Stimulated activated CD8-positive, alpha-beta memory T cell treated with anti-CD3 and anti-CD28 coated beads, Interleukin-4, amount 100 ng/mL, for 24 hours (primary cell): ENCODE data around the gene PRIMA1.
"Not testable (repeated sequence)": the region's sequence is repeated elsewhere in the genome, so short reads cannot be mapped to it uniquely, and the experiment has no call there.

ENCODE experiments used
- DNase-seq: peaks from one replicate; pipeline ENCODE4 v3.0.0-alpha.2; 2020; ENCODE audit warnings: low read depth

PRIMA1 gene, protein sequence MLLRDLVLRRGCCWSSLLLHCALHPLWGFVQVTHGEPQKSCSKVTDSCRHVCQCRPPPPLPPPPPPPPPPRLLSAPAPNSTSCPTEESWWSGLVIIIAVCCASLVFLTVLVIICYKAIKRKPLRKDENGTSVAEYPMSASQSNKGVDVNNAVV

DNA sequence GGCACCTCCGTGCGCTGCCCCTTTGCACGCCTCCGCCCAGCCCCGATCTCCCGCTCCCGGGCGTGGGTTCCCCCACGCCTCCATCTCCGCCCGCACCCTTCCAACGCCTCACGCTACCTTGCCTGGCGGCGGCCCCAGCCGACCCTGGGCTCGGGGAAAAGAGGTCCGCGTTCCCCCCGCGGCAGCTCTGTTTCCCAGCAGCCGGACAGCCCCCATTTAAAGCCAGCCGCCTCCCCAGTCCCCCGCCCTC is at the start of gene PRIMA1:
TSS of gene PRIMA1 (minus strand) at position 193 of the 250 bp plus-strand sequence. CDS start 767 bp downstream, outside the sequence.
- no peak for DNase-seq

DNA sequence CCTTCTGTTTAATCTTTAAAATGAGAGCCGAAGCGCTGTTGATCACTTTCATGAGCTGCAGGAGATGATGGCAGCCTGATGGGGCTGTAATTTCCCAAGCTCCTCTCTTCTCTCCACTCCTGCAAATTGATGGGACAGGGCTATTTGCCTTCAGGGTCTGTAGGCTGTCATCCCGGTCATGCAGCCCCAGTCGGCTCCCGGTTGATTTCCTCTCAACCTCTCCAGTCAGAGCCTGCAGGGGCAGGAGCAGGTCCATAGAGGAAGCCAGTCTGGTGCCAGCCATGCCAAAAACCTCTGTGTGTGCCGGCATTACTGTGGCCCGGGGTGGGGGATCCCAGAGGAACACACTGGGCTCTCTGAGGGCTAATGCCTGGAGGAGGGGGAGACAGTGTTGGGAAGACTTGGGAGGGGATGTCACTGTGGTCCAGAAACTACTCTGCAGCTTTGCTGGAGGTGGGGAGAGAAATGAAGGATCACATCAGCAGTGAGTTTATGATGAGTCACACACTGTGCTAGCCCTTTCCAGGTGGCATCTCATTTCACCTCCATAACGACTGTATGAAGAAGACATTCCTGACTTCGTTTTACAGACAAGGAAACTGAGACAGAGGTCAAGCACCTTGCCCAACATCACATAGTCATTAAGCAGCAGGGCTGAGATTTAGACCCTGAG is 46.5 kb upstream of the PRIMA1 start:
- no peak for DNase-seq

DNA sequence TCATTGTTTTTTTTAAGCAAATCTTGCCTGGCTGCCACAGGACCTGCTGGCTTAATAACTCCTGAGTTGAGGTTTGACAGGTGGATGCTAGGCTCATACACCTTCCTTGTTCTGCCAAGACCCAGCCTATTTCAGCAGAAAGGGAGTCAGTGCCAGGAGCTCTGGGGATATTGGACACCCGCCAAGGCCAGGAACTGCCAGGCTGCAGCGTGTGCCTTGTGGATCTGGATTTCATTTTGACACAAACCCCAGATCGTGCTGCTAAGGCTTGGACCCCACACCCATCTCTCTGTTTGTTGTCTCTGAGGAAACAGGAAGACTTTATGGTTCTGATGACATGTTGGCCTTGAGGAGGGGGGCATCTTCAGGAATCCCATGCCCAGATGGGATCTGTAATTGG is 44.4 kb upstream of the PRIMA1 start:
- no peak for DNase-seq

DNA sequence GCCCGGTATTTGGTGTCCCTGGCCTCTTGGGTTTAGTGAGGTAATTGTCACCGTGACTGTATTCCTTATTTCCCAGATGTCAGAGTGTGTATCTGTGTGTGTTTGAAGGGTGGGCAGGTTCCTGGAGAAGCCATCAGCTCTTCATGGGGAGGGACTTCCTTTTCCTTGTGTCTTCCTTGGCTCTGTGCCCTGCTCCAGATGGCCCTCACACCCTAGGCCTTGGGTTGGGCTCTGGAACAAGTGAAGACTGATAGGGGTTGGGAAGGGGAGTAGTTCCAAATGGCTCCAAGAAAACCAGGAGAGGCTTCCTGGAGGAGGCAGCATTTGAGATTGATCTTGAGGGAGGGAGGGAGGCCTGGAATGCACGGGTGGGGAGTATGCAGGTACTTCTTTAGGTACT is 43.8 kb upstream of the PRIMA1 start:
- DNase-seq, result no peak

DNA sequence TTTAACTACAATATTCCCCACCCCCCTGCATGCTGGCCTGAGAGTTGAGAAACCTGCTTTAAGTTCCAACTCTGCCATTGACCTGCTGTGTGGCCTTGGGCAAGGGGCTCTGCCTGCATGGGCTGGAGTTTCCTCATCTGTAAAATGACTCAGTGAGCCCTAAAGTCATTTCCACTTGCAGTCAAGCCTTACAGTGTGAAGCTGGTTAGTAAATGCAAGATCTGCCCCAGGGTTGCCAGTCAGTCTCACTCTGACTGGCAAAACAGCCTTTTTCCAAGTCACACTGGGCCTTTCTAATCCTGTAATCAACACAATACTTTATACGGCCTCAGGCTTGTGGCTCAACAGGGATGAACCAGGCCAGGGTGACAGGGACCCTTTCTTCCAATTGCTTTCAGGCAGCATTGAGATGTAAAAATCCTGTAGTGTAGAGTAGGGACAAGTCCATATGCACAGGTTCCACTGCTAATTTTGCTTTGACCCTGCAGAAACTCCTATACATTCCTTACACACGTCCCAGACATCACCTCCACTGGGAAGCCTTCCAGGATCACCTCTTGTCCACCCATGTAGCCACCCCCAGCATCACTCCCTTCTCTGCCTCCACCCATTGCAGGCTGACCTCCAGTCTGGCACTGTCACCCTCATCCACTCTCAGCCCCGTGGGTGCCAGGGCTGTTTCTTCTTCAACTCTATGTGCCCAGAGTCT is 42.6 kb upstream of the PRIMA1 start:
- no peak for DNase-seq

DNA sequence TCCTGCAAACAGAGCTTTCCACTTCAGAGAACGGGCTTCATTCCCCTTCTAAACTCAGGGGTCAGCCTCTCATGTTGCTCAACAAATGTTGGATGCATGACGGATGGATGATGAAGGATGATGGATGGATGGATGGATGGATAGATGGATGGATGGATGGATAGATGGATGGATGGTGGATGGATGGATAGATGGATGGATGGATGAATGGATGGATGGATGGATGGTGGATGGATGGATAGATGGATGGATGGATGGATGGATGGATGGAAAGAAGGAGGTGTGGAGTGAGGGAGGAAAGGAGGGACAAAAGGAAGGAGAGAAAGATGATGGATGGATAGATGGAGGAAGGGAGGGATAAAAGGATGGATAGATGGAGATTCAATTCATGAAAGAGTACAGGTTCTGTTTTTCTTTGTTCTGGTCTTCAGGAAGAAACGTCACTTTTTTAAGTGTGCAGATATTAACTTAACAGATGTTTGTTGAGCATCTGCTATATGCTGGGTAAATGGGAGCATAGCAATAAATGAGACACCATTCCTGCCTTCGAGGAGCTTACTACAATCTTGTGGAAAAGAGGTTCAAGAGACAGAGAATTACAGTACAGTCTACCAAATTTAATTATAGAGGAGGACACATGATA is 41.7 kb upstream of the PRIMA1 start:
- DNase-seq, result no peak

DNA sequence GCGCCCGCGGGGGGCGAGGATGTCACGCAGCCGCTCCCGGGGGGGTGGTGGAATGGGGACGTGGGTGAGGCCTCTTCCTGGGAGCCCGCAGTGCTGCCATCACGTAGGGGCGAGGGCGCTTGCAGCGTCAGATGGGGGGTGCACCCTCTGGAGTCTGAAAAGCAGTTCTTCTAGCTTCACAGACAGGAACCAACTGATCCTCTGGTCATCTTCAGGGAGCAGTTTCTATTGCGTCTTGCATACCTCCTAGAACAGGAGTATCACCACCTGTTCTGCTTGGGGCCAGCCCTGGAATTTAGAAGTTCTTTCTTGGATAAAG is 36.9 kb upstream of the PRIMA1 start:
- no peak for DNase-seq

DNA sequence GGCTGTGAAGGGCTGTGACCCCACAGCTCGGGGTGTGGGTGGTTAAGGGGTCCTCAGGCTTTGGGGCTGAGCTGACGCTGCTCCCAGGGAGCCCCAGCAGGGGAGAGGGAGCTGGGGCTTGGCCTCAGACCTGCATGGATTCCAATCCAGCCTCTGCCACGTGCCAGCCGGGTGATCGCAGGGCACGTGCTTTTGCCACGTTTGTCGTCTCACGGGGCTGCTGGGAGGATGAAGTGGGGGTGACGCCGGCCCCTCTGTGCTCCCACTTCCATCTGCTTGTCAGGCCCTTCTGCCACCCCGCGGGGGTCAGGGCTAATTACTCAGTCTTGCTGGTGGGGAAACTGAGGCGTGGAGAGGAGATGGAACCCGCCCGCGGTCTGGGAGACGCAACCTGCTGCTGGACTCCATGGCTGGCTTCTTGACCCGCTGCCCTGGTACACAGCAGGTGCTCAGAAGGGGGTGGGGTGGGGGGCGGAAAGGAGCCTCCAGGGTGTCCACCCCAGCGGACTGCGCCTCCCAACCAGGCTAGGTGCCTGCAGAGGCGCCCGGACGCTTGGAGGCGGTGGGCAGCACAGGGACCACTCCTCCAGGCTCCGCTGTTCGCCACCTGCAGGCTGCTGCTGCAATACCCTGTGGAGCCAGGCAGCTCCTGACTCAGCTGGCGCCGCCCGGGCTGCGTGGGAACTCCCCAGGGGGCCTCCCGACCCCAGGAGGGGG is 36.4 kb upstream of the PRIMA1 start:
- DNase-seq, result no peak

DNA sequence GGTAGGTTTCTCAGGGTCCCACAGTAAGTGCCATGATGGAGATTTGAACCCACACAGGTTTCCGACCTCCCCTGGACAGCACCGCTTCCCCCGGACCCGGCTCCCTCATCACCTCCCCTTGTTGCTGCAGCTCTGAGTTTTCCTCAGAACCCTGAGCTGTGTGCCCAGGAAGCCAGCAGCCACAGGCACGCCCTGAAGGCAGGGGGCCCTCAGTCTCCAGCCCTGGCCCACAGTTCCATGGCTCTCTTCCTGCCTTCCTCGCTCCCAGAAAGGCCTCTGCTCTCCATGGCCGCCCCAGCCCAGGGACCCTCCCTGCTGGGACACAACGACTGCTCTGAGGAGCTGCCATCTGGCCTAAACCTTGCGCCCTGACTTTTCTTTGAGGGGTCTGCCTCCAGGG is 35.8 kb upstream of the PRIMA1 start:
- DNase-seq, result no peak

DNA sequence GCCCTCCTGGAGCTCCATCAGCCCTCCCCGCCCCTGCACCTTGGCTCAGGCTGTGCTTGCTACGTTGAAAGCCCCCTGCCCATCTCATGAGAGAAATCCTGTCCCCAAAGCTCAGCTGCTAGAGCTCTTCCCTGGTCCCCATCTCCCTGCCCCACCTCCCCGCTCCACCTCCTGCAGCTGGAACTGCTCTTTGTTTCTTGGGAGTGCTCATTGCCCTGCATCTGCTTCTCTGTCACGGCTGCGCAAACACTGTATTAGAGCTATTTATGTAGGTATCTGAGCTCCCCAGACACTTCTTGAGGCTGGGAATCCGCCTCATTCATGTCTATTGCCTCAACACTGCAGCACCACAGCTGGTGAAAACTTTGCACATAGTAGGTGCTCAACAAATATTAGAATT is 32.8 kb upstream of the PRIMA1 start:
- DNase-seq, result no peak

DNA sequence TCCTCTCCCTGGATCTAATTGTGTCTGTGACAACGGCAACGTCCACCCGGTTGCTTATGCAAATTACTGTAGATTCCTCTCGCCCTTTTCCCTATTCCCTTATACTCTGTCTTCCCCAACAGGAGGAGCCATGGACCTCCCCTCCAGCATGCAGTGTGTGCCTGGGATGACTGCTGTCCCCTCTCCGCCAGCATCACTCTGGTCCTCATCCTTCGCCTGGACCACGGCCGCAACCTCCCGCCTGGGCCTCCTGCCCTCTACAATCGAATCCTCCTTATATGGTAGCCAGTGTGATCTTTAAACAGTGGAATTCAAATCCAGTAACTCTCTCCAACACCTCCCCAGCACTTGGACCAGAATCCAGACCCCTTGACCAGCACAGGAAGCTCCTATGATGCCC is 30.6 kb upstream of the PRIMA1 start:
- no peak for DNase-seq

DNA sequence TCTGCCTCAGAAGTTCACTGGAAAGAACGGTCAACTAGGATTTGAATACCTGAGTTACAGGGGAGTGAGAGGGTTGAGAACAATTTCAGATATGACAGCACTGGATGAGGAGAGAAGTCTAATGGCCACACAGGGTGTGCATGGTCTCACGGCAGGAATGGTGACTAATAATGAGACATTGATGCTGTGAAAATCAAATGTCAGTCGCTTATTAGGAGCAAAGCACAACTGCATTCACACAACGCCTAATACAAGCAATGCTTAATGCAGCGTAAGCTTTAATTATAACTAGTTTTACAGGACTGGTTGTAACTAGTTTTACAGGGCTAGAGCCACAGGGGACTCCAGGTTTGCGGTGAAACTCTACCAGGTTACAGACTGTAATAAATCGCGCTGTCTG is 23.4 kb upstream of the PRIMA1 start:
- no peak for DNase-seq

DNA sequence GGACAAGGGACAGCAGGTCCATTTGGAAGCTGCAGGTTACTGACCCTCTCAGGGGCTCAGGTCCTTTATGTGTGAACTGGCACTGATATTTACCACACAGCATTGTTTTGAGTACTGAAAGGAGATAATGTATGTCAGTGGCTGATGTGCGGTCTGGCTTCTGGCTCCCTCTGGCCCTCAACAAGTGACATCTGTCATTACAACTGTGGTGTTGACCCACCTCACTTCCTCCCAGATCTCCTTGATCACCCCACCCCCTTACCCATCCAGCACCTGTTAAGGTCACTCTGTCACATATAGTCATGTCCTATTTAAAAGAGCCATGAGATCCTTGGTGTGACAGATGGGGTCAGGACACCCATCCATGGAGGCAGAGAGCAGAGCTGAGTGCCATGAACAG is 22.7 kb upstream of the PRIMA1 start:
- no peak for DNase-seq

DNA sequence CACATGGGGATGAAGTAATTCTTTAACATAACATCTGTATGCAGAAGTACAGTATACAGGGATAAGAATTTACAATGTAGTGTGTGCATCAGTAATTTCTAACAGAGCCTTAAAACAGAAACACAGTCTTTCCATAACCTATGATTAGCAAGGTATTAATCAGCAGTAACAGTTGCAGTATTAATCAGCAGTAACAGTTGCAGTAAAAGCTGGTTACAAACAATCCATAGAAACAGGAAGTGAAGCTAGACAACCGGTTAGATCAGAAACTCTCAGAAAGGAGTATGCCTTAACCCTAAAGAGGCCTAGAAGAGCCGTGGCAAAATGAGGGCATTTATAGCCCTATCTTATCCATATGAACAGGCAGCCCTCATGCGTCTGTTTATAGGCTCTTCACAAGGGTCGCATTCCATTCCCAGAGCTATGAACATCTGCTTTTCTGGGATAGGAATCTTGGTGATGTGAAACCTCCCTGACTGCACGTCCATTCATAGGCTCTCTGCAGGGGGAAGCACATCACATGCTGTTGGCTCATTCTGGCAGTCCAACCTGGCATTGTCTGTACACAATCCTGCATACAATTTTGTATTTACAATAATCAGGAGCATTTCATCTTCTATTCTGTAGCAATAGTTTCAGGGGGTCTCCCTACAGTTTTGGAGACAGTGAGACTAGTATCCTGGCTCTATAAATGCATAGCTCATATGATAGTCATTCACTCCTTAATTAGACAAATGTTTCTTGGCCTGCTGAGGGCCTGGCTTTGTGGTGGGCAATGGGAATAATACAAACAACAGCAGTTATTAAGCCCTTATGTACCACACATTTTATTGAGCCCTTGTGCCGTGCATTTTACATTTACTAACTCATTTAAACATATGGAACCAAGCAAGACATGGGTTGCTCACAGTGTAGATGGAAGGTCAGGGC is 21.5 kb upstream of the PRIMA1 start:
- not testable (repeated sequence) for DNase-seq

DNA sequence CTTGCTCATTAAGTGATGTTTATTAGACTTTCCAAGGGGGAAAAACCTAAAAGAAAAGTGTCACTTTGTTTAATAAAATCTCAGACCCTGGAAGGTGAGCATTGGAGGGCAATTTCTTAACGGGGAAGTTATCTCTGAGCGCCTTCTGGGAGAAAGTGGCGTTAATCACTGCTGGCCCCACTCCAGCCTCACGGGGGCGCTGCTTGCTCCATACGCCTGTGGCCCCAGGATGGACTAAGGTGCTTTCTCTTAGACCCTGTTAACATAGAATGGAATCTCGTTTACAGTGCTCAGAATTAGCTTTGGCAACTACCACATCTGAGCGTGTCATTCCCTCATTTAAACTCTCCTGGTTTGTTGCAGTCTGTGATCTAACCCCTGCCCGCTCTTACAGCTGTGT is 16.4 kb upstream of the PRIMA1 start:
- no peak for DNase-seq

DNA sequence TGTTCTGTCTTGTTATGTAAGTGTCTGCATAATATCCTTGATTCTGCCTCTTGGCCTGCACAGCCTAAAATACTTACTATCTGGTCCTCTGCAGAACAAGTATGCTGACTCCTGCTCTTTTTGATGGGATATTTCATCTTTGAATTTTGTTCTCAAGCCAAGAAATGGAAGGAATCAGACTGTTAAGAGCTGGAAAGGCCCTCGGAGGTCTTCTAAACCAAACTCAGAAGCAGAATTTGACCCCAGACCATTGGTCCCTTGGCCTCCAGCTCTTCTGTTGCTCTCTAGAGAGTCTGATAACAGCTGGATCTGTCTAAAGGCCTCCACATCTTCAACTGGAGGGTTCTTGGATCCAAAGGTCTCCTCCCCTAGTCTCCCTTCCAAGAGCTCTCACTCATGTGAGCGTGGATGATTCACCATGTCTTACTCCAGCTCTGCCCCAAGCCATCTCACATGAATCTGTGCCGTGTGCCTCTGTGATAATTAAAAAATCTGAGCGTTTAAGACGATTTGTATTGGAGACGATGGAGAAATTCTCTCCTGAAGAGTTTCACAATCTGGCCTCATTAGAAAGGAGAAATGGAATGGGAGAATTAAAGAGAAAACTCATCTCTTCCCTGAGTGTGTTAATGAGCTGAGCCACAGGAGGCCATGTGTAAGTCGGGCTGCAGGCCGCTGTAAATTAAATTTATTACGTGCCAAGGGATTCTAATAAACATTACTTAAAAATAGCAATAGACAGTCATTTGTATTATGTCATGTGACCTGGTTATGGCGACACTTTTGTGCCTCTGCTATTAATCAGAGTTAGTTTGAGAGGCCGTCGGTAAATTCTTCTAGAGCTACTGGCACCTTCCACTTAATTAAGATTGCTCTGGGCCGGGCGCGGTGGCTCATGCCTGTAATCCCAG is 15.4 kb upstream of the PRIMA1 start:
- DNase-seq, result no peak

DNA sequence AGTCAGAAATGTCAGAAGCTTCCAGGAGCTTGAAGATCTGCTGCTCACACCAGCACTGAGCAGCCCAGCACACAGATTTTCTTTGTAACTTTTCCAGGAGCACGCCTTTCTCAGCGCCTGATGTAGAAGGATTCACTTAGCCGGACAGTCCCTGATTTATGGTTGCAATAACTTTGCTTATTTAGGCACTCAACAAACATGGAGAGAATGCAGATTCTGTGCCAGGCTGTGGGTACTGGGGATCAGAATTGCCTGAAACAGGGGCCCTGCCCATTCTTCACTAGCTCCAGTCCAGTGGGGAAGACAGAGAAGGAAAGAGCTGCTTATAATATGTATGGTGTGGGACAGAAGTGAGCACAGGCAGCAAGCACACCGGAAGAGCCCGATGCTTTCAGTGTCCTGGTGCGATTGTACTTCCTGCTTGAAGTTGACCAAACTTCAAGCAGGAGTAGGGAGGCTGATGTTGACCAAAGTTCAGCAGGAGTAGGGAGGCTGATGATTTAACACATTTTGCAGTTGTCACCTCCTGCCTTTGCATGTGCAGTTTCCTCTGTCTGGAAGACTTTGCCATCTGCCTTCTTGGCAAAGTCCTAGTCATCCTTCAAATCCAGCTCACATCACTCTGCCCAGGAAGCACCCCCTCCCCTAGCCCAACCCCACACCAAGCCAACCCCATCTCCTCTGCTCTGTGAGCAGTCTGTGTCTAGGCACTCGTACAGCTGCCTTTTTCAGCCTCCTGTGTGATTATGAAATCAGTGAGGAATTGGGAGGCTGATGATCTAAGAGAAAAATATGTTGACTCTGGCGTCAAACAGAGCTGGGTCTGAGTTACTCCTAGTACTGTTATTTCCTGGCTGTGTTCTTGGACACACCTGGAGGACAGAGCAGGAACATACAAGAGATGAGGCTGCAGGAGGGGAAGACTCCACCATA is 12.0 kb upstream of the PRIMA1 start:
- DNase-seq, result no peak

DNA sequence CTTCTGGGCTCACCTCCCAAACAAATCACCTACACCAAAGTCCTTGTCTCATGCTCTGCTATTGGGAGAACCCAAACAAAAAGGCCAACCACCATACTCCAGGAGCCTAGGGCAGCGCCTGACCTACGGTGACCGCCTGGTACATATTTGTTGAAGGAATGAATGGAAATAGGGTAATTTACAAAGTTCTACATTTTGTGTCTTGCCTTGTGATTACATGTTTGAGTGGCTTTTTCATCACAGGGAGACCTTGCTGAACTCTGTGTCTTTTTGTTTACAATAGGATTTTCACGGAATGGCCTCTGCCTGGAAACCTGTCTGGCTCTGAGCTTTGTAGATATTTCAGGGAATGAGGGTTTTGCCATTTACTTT is 11.3 kb upstream of the PRIMA1 start:
- DNase-seq, result no peak

DNA sequence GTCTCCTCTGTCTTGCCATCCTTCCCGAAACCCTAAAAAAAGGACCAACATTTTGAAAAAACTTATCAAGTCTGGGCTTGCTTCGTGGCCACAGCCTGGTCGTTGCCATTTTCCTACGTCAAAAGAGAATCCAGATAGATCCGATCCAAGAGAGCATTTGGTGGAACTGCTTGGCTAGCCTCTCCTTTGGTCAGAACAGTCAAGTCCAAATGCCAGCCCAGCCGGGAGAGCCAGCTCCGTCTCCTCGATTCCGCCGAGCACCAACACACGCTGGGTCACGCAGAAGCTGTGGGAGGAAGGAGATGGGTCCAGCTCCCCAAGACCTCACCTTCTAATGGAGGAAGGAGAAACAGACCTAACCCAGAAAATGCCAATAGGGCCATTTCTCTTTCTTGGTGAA is 9.3 kb upstream of the PRIMA1 start:
- DNase-seq, result no peak

DNA sequence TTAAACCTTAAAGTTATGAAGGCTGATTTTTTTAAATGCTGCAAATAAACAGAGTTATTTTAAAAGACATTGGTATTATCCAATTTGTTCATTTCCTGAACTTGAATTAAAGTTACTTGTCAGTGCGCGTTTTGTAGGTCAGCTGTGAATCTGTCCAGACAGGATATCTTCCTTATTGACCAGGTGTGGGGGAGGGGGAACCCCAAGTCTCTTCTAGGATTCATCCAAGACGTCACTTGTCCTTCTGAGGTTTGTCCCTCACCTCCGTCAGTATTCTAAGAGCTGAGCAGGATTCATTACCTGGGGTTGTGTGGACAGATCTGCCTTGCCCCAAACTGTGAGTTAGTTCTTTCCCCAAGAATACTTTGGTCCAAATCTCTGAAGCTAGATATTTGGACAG is 8.8 kb upstream of the PRIMA1 start:
- DNase-seq, result no peak
